Measurements from ENCODE around the gene STRBP.

- no peak for TF ChIP-seq CTCF (IDR thresholded peaks at IDR 0.05; ENCODE audit: borderline replicate concordance, extremely low read depth, low read length, poor library complexity, severe bottlenecking)
- no peak for TF ChIP-seq EZH2 (IDR thresholded peaks at IDR 0.05; ENCODE audit: borderline replicate concordance, low read depth, low read length, severe bottlenecking)
Observed at GRCh38 chr9:123281659-123282350, 13.4 kb upstream of the STRBP start.
